ENCODE measurements around the gene POU2F3.

GRCh38 chr11:120212259-120212878 is 27.6 kb upstream of the POU2F3 start:
- TF ChIP-seq CTCF (IDR thresholded peaks at IDR 0.05; ENCODE audit: low read depth, low read length) (no peak), EZH2phosphoT487 (IDR thresholded peaks at IDR 0.05; ENCODE audit: low read depth) (no peak)
